GM21423 (cell line): ENCODE measurements around the gene LIMA1.
"Not testable (repeated sequence)": the region's sequence is repeated elsewhere in the genome, so short reads cannot be mapped to it uniquely, and the experiment has no call there.

Experiments used
- ATAC-seq: cut with Tn5 transposase; IDR thresholded peaks from one replicate; pipeline ENCODE4 v1.9.1; 2021; ENCODE audit warnings: mild to moderate bottlenecking, moderate library complexity; ENCODE audit not compliant: unreplicated experiment

LIMA1 gene

DNA sequence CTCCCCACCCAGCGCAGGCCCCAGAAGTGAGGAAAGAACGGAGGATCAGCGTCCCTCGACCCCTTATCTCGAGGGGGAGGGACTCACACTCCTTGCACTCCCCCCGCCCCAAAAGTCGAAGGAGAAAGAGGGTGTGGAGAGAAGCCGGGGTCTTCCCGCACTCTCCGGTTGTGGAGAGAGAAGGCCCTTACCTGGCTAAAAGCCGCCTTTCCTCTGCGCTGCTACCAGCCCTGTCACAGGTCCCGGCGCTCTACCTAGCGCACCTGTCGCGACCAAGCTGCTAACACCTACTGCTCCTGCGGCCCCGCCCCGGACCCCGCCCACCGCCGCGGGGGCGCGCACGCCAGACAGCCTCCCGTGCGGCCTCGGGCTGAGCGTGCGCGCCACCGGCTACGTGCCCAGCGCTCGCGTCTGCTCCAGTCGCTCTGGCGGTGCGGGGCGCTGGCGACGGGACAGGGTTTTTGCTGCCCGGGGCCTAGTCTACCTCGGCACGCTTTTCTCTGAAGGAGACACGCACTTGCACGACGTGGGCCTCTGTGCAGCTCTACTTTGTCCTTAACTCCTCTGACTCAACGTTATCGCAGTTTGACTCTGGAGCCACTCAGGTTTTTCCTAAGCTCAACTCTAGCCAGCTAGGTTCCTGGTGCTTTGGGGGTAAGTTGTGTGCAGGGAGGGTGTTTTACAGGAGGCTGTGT, at the start of gene LIMA1:
Gene LIMA1, minus strand, starts transcription at position 292 of the 695 bp plus-strand sequence. CDS start 34,769 bp downstream, outside the sequence.
- ATAC-seq = peak; percentile 91

DNA sequence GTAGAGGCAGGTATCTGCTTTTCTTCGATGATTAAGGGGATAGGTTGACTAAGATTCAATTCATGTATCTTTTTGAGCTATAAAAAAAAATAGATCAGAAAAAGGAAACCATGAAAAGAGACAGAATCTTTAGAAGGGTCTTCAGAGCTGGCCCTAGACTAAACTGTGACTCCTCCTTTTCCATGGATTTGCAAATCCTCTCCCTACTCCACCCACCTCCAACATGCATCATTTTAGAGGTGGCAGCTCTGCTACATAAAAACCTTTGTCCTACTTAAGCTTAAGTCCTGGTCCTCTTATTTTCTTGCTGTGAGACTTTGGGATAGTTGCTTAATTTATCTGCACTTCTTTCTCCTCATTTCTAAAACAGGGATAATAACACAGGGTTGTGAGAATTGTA, 48.4 kb upstream of the LIMA1 start:
- ATAC-seq = no peak

DNA sequence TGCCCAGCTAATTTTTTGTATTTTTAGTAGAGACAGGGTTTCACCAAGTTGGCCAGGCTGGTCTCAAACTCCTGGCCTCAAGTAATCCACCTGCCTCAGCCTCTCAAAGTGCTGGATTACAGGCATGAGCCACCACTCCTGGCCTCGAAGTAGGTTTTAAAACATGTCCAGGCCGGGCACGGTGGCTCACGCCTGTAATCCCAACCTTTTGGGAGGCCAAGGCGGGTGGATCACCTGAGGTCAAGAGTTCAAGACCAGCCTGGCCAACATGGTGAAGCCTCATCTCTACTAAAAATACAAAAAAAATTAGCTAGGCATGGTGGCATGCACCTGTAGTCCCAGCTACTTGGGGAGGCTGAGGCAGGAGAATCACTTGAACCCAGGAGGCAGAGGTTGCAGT, 45.3 kb upstream of the LIMA1 start:
- not testable (repeated sequence) for ATAC-seq

DNA sequence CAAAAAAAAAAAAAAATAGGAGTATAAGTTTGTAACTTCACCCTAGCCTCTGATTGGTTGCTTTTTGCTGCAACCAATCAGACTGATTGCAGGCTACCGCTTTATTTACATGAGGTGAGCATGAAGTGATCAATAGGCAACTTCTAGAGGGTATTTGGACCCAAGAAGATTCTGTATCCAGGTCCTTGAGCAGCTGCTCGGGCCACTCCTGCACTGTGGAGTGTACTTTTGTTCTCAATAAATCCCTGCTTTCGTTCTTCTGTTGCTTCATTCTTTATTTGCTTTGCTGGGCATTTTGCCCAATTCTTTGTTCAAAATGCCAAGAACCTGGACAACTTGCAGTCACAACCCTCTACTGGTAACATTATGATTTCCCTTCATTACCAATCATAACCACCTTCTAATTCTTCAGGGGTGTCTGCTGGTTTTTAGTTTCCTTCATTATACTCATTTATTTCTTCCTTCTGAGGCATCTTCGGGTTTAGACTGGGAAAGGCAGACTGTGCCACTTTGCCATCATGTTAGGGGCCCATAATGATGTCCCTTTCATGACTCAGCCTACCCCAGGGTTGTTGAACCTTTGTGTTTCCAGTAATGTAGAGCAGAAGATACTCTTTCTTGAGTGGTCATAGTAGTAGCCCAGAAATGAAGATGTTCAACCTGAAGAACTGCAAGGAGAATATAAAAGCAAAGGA, 43.4 kb upstream of the LIMA1 start:
- ATAC-seq = no peak

DNA sequence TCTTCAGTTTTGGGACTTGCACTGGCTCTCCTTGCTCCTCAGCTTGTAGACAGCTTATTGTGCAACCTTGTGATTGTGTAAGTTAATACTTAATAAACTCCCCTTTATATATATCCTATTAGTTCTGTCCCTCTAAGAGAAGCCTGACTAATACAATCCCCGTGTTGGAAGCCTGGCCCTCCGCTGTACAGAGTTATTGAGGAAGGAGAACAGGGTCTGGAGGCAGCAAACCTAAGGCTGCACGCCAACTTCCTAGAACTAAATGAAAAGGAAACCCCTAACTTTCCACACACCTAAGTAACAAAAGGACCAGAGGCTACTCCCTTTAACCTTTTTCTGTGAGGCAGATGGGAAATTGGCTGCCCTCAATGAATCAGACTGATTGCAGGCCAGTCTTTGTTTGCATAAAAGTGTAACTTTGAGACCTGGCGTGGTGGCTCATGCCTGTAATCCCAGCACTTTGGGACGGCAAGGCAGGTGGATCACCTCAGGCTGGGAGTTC, 42.6 kb upstream of the LIMA1 start:
- ATAC-seq = no peak

DNA sequence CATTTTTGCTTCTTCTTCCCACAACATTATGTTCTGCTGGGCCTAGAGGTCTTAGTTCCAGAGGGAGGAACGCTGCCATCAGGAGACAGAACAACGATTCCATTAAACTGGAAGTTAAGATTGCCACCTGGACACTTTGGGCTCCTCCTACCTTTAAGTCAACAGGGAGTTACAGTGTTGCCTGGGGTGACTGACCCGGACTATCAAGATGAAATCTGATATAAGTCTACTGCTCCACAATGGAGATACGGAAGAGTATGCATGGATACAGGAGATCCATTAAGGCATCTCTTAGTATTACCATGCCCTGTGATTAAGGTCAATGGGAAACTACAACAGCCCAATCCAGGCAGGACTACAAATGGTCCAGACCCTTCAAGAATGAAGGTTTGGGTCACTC, 41.5 kb upstream of the LIMA1 start:
- ATAC-seq = not testable (repeated sequence)

DNA sequence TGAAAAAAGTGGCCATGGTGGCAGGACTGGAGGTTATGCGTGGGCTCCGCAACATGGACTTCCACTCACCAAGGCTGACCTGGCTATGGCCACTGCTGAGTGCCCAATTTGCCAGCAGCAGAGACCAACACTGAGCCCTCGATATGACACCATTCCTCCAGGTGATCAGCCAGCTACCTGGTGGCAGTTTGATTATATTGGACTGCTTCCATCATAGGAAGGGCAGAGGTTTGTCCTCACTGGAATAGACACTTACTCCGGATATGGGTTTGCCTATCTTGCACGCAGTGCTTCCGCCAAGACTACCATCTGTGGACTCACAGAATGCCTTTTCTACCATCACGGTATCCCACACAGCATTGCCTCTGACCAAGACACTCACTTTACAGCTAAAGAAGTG, 40.8 kb upstream of the LIMA1 start:
- ATAC-seq = not testable (repeated sequence)

DNA sequence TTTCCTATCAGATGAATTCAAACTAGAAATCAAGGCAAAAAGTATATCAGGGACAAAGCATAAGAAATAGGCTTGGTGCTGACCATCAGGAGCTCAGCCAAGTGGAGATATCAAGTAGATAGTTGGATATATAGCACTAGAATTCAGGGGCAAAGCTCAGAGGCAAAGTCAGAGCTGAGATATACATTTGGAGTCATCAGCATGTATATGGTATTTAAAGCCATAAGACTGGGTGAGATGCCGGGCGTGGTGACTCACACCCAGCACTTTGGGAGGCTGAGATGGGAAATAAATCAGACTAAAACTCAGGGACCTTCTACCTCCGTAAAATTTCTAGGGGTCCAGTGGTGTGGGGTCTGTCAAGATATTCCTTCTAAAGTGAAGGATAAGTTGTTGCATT, 38.9 kb upstream of the LIMA1 start:
- ATAC-seq = no peak

DNA sequence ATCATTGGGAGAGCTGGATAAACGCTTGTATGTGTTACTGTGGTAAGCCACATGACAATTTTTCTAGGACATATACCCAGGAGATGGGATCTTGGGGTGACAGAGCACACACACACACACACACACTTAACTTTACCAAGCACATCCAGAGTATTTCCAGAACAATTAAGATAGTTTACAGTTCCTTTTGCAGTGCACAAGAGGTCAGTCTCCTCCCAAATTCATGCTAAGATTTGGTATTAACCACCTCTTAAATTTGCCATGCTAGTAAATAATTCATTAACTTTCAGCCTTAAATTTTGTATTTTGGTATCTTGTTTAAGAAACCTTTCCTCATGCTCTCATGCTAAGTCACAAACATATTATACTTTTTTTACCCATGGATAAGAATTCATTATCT, 33.9 kb upstream of the LIMA1 start:
- no peak for ATAC-seq

DNA sequence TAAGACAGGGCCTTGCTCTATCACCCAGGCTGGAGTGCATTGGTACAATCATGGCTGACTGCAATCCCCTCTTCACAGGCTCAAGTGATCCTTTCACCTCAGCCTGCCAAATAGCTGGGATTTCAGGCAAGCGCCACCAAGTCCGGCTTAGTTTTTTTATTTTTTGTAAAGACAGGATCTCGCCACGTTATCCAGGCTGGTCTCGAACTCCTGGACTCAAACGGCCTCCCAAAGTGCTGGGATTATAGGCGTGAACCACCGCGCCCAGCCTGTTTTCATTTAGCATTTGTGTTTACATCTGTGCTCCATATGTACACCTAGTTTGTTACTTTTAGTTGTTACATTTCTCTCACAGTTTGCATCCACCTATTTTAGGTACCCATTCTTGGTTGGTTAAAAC, 32.5 kb upstream of the LIMA1 start:
- no peak for ATAC-seq

DNA sequence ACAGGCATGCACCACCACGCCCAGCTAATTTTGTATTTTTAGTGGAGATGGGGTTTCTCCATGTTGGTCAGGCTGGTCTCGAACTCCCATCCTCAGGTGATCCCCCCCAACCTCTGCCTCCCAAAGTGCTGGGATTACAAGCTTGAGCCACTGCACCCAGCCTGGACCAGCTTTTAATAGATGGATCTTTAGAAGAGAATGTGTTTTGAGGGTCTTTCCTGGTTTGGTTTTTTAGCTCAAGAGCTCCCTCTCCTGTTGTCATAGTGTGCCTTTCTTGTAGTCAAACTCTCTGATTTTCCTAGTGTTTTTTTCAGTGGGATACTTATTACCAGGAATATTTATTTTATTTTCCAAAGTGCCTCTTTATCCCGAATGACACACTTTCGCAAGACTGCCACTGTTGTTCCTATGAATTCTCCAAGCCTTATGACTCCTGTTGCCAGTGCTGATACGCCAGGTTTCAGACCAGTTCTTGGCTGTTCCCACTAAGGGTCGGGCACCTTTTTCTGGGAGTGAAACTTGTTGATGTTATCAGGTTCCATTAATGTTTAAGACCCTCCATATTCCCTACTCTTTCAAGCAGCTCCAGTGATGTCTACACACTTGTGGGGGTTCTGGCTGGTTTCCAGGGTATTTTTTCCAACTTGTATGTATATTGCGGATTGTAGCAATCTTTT, 31.5 kb upstream of the LIMA1 start:
- ATAC-seq = no peak

DNA sequence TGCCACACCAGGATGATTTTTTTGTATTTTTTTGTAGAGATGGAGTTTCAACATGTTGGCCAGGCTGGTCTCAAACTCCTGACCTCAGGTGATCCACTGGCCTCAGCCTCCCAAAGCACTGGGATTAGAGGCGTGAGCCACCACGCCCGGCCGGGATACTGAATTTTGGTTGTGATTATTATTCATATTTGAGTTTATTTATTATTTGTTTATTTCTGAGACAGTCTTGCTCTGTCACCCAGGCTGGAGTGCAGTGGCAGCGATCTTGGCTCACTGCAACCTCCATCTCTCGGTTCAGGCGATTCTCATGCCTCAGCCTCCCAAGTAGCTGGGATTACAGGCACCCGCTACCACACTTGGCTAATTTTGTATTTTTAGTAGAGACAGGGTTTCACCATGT, 30.7 kb upstream of the LIMA1 start:
- not testable (repeated sequence) for ATAC-seq

DNA sequence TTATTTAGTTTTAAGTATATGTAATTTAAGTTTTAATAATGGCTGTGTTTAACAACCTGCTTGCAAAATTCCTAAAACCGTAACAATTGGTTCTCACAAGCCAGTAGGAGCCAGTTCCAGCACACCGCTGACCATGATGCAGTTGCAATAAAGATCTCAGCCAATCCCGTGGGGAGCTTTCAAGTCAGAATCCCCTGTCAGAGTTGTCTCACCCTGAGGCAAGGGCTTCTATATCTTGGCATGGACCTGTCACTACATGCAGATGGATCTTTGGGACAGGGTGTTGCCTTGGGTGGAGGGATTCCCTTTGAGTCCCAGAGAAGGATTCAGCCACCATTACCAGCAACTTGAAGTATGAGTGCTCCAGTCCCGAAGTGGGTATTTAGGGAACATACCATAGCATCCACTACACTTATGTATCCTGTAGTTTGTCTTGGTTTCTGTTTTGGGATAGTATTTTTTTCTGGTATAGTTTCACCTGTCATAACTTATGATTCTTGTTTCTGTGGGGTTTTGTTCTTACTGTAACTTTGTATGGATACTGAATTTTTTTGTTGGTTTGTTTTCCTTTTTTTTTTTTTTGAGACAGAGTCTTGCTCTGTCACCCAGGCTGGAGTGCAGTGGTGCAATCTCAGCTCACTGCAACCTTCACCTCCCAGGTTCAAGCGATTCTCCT, 30.1 kb upstream of the LIMA1 start:
- no peak for ATAC-seq

DNA sequence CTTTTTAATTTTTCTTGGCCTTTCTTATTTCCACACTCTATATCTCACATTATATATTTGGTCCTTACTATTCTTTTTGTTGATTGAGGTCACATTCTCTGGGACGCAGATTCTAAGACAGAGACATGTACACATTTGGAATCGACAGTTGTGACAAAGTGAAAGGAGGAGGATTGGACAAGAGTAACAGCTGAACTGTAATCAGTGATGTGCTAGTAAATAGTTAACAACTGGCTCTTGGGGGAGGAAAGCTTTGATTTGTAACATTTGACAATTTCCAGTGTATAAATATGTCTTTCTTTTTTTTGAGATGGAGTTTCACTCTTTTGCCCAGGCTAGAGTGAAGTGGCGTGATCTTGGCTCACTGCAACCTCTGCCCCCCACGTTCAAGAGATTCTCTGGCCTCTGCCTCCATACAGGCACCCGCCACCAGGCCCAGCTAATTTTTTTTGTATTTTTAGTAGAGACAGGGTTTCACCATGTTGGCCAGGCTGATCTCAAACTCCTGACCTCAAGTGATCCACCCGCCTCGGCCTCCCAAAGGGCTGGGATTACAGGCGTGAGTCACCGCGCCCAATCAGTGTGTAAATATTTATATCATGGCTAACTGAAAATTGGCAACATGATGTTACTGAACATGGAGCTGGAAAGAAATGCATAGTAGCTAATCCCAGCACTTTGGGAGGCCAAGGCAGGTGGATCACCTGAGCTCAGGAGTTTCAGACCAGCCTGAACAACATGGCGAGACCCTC, 28.7 kb upstream of the LIMA1 start:
- not testable (repeated sequence) for ATAC-seq

DNA sequence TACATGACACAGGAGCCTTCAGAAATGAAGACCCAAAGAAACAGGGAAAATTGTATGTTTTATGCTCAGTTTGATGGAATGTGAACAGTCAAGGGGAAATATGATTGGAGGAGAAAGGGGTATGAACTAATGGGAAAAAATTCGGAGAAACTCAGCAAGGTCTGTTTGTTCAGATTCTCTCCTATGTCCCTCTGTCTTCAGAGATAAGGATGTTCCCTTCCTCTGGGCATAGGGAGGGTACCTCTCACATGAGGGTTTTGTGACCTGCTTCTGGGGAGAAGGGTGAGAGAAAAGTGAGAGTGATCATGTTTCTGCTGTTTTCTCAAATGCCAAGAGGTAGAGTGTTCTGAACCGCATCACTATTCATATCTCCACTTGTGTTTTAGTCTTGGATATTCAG, 26.6 kb upstream of the LIMA1 start:
- no peak for ATAC-seq

DNA sequence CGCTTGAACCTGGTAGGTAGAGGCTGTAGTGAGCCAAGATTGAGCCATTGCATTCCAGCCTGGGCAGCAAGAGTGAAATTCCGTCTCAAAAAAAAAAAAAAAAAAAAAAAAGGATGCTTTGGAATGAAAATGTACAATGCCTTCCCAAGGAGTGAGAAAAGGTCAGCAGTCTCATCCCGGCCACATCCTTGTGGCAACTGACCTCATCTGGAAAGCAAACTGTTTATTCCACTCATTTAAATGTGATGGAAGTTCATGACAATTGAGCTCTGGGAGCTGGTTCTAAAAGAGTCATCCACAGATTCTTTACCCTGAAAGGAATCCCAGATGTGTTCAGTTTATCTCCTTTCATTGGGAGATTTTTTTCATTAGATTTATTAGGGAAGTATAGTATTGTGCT, 19.4 kb upstream of the LIMA1 start:
- no peak for ATAC-seq

DNA sequence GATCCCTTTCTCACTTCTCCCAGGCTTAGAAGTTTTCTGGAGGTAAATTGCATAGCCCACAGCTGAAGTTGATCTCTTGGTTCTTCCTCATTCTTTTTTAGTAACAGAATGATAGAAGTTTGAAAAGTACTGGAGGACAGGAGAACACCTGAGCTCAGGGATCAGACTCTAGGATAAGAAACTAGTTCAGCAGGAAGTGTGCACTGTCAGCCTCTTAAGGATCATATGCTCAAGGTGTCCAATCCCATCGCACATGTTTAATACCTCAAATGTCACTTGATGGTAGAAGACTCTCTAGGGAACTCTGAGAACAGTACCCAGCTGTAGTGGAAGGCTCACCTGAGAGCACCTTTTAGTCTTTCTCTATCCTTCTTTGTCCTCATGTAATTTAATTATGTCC, 14.7 kb upstream of the LIMA1 start:
- ATAC-seq = no peak

DNA sequence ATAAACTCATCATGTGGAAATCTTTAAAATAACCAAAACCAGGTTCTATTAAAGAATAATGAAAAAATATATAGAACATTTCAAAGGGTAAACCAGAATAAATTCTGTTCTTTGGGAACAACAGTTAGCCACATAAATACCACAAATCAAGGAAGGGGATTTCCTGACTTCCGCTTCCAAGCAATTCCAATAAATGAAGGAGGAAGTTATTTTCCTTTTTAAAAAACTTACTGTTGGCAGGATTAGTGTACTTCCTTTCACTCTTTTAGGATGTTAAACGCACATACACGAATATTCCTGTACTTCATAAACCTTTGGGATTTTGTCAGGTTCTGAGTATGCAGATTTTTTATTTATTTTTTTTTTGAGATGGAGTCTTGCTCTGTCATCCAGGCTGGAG, 13.7 kb upstream of the LIMA1 start:
- no peak for ATAC-seq

DNA sequence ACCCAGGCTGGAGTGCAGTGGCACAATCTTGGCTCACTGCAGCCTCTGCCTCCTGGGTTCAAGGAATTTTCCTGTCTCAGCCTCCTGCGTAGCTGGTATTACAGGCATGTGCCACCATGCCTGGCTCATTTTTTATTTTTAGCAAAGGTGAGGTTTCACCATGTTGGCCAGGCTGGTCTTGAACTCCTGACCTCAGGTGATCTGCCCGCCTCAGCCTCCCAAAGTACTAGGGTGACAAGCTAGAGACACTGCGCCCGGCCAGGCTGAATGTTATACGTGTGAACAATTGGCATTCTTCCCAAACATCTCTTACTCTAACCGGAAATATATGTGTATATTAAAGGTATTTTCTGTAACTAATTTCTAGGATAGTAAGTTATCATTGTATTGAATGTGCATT, 13.2 kb upstream of the LIMA1 start:
- no peak for ATAC-seq

DNA sequence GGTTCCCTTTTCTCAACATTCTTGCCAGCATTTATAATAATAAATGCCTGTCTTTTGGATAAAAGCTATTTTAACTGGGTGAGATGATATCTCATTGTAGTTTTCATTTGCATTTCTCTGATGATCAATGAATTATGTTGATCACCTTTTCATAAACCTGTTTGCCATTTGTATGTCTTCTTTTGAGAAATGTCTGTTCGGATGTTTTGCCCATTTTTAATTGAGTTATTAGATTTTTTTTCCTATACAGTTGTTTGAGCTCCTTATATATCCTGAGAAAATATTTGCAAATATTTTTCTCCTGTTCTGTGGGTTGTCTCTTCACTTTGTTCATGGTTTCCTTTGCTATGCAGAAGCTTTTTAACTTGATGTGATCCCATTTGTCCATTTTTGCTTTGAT, 8.1 kb upstream of the LIMA1 start:
- ATAC-seq = no peak

DNA sequence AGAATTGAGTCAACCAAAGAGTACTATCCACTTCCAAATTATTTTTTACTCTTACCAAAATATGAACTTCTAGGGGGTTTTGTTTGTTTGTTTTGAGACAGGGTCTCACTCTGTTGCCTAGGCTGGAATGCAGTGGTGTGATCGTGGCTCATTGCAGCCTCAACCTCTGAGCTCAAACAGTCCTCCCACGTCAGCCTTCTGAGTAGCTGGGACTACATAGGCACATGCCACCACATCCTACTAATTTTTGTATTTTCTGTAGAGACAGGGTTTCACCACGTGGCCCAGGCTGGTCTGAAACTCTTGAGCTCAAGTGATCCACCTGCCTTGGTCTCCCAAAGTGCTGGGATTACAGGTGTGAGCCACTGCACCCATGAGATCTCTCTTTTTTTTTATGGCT, 7.4 kb upstream of the LIMA1 start:
- not testable (repeated sequence) for ATAC-seq
